WTC11 (cell line): ENCODE results near the gene NRG2. TPM values are rescaled to one million over a fixed set of nuclear protein-coding genes. Genes with fewer than 3 reads are reported as not detected.

Source experiments
- ATAC-seq: fragments of 200-7000 bp; cut with Tn5 transposase; 2 replicates; pipeline ENCODE4 v1.10.0; 2021; ENCODE audit warnings: mild to moderate bottlenecking, moderate library complexity
- CTCF ChIA-PET: fragments of 300-600 bp; sonication (Branson Sonifier 250); formaldehyde crosslinking; loops from one replicate; lab custom pipeline; 2021; ENCODE audit warnings: antibody characterized with exemption; lab: Charles Lee
- POLR2A ChIA-PET: fragments of 350-600 bp; sonication (Branson Sonifier 250); formaldehyde crosslinking; loops from one replicate; lab custom pipeline; 2021; ENCODE audit warnings: antibody characterized with exemption; lab: Charles Lee
- DNase-seq: peaks from one replicate; pipeline ENCODE4 v3.0.0; 2021; ENCODE audit warnings: low spot score
- H3K27ac Mint-ChIP-seq: 2 replicates; pipeline ENCODE4 v1.8.0; 2021; ENCODE audit warnings: mixed read lengths
- H3K27me3 Mint-ChIP-seq: 2 replicates; pipeline ENCODE4 v1.8.0; 2021; ENCODE audit warnings: low read depth, mild to moderate bottlenecking, moderate library complexity, mixed read lengths
- H3K36me3 Mint-ChIP-seq: 2 replicates; pipeline ENCODE4 v1.8.0; 2021; ENCODE audit warnings: mixed read lengths
- H3K4me1 Mint-ChIP-seq: 2 replicates; pipeline ENCODE4 v1.8.0; 2022; ENCODE audit warnings: mixed read lengths
- H3K4me3 Mint-ChIP-seq: 2 replicates; pipeline ENCODE4 v1.8.0; 2021; ENCODE audit warnings: mild to moderate bottlenecking, moderate library complexity, mixed read lengths
- H3K9me3 Mint-ChIP-seq: 2 replicates; pipeline ENCODE4 v1.8.0; 2021; ENCODE audit warnings: mixed read lengths
- CREM ChIP-seq: sonication (generic); formaldehyde crosslinking; IDR thresholded peaks from 2 replicates; pipeline ENCODE4 v1.8.1; 2022; ENCODE audit warnings: mild to moderate bottlenecking, missing genetic modification reagents, moderate library complexity
- ELF4 ChIP-seq: sonication (generic); formaldehyde crosslinking; IDR thresholded peaks from 2 replicates; pipeline ENCODE4 v1.8.1; 2022; ENCODE audit warnings: low read depth, mild to moderate bottlenecking, moderate library complexity, missing genetic modification reagents
- FOXP1 ChIP-seq: sonication (generic); formaldehyde crosslinking; IDR thresholded peaks from 2 replicates; pipeline ENCODE4 v1.8.0; 2022; ENCODE audit warnings: missing genetic modification reagents, mild to moderate bottlenecking, moderate library complexity, borderline replicate concordance
- GABPB1 ChIP-seq: sonication (generic); formaldehyde crosslinking; IDR thresholded peaks from 2 replicates; pipeline ENCODE4 v1.8.1; 2023; ENCODE audit warnings: mild to moderate bottlenecking, missing genetic modification reagents
- GTF2I ChIP-seq: fragments of 250-450 bp; sonication (Bioruptor Pico); conservative IDR thresholded peaks from 2 replicates; pipeline ENCODE4 v1.4.0; 2021; ENCODE audit warnings: mild to moderate bottlenecking
- JAZF1 ChIP-seq: fragments of 250-450 bp; sonication (Bioruptor Pico); IDR thresholded peaks from 2 replicates; pipeline ENCODE4 v1.9.0; 2021; ENCODE audit warnings: moderate library complexity, mild to moderate bottlenecking, inconsistent platforms
- RORB ChIP-seq: fragments of 250-450 bp; sonication (Bioruptor Pico); IDR thresholded peaks from 2 replicates; pipeline ENCODE4 v1.9.0; 2021; ENCODE audit warnings: mild to moderate bottlenecking
- SMAD3 ChIP-seq: sonication (generic); formaldehyde crosslinking; IDR thresholded peaks from 2 replicates; pipeline ENCODE4 v1.8.0; 2022; ENCODE audit warnings: missing genetic modification reagents, mild to moderate bottlenecking, borderline replicate concordance
- ZNF263 ChIP-seq: sonication (generic); formaldehyde crosslinking; IDR thresholded peaks from 2 replicates; pipeline ENCODE4 v1.8.1; 2022; ENCODE audit warnings: low read depth, mild to moderate bottlenecking, moderate library complexity, missing genetic modification reagents
- total RNA-seq: library from RNA; stranded (reverse); gene quantifications from 3 replicates; pipeline ENCODE4 v1.2.3, GENCODE V29; 2021
- TF ChIP-seq, protein P1 (sequence below): sonication (generic); formaldehyde crosslinking; IDR thresholded peaks from 2 replicates; pipeline ENCODE4 v1.8.0; 2022; ENCODE audit warnings: mild to moderate bottlenecking, missing genetic modification reagents
- TF ChIP-seq, protein P2 (sequence below): sonication (generic); formaldehyde crosslinking; IDR thresholded peaks from 2 replicates; pipeline ENCODE4 v1.8.0; 2023; ENCODE audit warnings: missing genetic modification reagents
- TF ChIP-seq, protein P3 (sequence below): sonication (generic); formaldehyde crosslinking; IDR thresholded peaks from 2 replicates; pipeline ENCODE4 v1.8.0; 2023; ENCODE audit warnings: missing genetic modification reagents, mild to moderate bottlenecking, borderline replicate concordance
- TF ChIP-seq, protein P4 (sequence below): sonication (generic); formaldehyde crosslinking; IDR thresholded peaks from 2 replicates; pipeline ENCODE4 v1.8.1; 2023; ENCODE audit warnings: mild to moderate bottlenecking, missing genetic modification reagents, moderate library complexity
- TF ChIP-seq, protein P5 (sequence below): fragments of 250-450 bp; sonication (Bioruptor Pico); IDR thresholded peaks from 2 replicates; pipeline ENCODE4 v1.9.0; 2021; ENCODE audit warnings: mild to moderate bottlenecking
- TF ChIP-seq, protein P6 (sequence below): sonication (generic); formaldehyde crosslinking; conservative IDR thresholded peaks from 2 replicates; pipeline ENCODE4 v1.8.1; 2022; ENCODE audit warnings: mild to moderate bottlenecking, missing genetic modification reagents
- TF ChIP-seq, protein P7 (sequence below): sonication (generic); formaldehyde crosslinking; IDR thresholded peaks from 2 replicates; pipeline ENCODE4 v1.8.1; 2022; ENCODE audit warnings: low read depth, mild to moderate bottlenecking, moderate library complexity, missing genetic modification reagents, borderline replicate concordance
- TF ChIP-seq, protein P8 (sequence below): sonication (generic); formaldehyde crosslinking; IDR thresholded peaks from 2 replicates; pipeline ENCODE4 v1.8.0; 2022; ENCODE audit warnings: missing genetic modification reagents
- TF ChIP-seq, protein P9 (sequence below): sonication (generic); formaldehyde crosslinking; IDR thresholded peaks from 2 replicates; pipeline ENCODE4 v1.8.0; 2022; ENCODE audit warnings: mild to moderate bottlenecking, missing genetic modification reagents

The NRG2 gene
- total RNA-seq, 1 experiment from 2014 or later = 0.44 TPM

DNA sequence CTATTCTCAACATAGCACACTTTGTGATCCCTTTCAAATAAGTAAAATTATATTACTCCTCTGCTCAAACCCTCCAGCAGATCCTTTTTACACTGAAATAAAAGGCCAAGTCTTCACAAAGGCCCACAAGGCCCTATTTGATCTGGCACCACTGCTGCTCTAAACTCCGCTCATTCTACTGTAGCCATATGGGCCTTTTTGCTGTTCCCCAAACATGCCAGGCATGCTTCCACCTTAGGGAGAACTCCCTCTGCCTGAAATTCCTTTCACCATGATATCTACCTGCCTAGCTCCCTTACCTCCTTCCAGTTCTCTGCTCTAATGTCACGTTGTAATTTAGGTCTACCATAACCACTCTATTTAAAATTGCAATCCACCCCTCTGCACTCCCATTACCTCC lies 28.3 kb downstream of the NRG2 start (continued):
- TF ChIP-seq, protein P1, sequence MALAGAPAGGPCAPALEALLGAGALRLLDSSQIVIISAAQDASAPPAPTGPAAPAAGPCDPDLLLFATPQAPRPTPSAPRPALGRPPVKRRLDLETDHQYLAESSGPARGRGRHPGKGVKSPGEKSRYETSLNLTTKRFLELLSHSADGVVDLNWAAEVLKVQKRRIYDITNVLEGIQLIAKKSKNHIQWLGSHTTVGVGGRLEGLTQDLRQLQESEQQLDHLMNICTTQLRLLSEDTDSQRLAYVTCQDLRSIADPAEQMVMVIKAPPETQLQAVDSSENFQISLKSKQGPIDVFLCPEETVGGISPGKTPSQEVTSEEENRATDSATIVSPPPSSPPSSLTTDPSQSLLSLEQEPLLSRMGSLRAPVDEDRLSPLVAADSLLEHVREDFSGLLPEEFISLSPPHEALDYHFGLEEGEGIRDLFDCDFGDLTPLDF (CRISPR knock-in tag) = no peak
- TF ChIP-seq, protein P2, sequence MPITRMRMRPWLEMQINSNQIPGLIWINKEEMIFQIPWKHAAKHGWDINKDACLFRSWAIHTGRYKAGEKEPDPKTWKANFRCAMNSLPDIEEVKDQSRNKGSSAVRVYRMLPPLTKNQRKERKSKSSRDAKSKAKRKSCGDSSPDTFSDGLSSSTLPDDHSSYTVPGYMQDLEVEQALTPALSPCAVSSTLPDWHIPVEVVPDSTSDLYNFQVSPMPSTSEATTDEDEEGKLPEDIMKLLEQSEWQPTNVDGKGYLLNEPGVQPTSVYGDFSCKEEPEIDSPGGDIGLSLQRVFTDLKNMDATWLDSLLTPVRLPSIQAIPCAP (CRISPR knock-in tag) = no peak
- TF ChIP-seq ZNF263 (CRISPR knock-in tag) (no peak), SMAD3 (no peak), ELF4 (no peak)
- TF ChIP-seq, protein P3, sequence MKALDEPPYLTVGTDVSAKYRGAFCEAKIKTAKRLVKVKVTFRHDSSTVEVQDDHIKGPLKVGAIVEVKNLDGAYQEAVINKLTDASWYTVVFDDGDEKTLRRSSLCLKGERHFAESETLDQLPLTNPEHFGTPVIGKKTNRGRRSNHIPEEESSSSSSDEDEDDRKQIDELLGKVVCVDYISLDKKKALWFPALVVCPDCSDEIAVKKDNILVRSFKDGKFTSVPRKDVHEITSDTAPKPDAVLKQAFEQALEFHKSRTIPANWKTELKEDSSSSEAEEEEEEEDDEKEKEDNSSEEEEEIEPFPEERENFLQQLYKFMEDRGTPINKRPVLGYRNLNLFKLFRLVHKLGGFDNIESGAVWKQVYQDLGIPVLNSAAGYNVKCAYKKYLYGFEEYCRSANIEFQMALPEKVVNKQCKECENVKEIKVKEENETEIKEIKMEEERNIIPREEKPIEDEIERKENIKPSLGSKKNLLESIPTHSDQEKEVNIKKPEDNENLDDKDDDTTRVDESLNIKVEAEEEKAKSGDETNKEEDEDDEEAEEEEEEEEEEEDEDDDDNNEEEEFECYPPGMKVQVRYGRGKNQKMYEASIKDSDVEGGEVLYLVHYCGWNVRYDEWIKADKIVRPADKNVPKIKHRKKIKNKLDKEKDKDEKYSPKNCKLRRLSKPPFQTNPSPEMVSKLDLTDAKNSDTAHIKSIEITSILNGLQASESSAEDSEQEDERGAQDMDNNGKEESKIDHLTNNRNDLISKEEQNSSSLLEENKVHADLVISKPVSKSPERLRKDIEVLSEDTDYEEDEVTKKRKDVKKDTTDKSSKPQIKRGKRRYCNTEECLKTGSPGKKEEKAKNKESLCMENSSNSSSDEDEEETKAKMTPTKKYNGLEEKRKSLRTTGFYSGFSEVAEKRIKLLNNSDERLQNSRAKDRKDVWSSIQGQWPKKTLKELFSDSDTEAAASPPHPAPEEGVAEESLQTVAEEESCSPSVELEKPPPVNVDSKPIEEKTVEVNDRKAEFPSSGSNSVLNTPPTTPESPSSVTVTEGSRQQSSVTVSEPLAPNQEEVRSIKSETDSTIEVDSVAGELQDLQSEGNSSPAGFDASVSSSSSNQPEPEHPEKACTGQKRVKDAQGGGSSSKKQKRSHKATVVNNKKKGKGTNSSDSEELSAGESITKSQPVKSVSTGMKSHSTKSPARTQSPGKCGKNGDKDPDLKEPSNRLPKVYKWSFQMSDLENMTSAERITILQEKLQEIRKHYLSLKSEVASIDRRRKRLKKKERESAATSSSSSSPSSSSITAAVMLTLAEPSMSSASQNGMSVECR (CRISPR knock-in tag) = no peak

DNA sequence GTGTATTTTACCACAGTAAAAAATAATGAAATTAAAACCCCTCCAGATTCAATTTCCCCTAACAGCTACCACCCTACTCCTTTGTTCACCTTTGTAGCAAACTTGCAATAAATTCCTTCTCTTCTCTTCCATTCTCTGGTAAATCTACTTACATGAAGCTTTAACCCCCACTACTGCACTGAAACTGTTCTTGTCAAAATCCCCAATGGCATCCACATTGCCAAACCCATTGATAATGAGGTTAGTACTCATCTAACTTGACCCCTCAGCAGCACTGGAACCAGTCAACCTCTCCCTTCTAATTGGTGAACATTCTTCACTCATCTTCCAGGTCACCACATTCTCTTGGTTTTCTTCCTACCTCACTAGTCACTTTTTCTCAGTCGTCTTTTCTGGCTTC lies 29.6 kb downstream of the NRG2 start:
- Mint-ChIP-seq H3K9me3 (no peaks in the 10 kb centered on the region), H3K4me3 (no peak overlapping the region), H3K27ac (no peak overlapping the region), H3K27me3 (peaks cover 7% of the 10 kb centered on the region), H3K36me3 (no peaks in the 10 kb centered on the region), H3K4me1 (no peaks in the 10 kb centered on the region)
- ChIA-PET POLR2A (no interaction called here), CTCF (no interaction called here)
- TF ChIP-seq, protein P4, sequence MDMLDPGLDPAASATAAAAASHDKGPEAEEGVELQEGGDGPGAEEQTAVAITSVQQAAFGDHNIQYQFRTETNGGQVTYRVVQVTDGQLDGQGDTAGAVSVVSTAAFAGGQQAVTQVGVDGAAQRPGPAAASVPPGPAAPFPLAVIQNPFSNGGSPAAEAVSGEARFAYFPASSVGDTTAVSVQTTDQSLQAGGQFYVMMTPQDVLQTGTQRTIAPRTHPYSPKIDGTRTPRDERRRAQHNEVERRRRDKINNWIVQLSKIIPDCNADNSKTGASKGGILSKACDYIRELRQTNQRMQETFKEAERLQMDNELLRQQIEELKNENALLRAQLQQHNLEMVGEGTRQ = no peak
- TF ChIP-seq JAZF1 (CRISPR knock-in tag) (no peak), ZNF263 (CRISPR knock-in tag) (no peak), RORB (CRISPR knock-in tag) (no peak), GABPB1 (CRISPR knock-in tag) (no peak), FOXP1 (no peak), GTF2I (no peak), CREM (no peak)
- TF ChIP-seq, protein P5, sequence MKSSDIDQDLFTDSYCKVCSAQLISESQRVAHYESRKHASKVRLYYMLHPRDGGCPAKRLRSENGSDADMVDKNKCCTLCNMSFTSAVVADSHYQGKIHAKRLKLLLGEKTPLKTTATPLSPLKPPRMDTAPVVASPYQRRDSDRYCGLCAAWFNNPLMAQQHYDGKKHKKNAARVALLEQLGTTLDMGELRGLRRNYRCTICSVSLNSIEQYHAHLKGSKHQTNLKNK (CRISPR knock-in tag) = no peak
- TF ChIP-seq, protein P3 (CRISPR knock-in tag) = no peak
- TF ChIP-seq, protein P6, sequence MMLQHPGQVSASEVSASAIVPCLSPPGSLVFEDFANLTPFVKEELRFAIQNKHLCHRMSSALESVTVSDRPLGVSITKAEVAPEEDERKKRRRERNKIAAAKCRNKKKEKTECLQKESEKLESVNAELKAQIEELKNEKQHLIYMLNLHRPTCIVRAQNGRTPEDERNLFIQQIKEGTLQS (CRISPR knock-in tag) = no peak
- TF ChIP-seq, protein P7, sequence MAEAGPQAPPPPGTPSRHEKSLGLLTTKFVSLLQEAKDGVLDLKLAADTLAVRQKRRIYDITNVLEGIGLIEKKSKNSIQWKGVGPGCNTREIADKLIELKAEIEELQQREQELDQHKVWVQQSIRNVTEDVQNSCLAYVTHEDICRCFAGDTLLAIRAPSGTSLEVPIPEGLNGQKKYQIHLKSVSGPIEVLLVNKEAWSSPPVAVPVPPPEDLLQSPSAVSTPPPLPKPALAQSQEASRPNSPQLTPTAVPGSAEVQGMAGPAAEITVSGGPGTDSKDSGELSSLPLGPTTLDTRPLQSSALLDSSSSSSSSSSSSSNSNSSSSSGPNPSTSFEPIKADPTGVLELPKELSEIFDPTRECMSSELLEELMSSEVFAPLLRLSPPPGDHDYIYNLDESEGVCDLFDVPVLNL (CRISPR knock-in tag) = no peak
- TF ChIP-seq, protein P8, sequence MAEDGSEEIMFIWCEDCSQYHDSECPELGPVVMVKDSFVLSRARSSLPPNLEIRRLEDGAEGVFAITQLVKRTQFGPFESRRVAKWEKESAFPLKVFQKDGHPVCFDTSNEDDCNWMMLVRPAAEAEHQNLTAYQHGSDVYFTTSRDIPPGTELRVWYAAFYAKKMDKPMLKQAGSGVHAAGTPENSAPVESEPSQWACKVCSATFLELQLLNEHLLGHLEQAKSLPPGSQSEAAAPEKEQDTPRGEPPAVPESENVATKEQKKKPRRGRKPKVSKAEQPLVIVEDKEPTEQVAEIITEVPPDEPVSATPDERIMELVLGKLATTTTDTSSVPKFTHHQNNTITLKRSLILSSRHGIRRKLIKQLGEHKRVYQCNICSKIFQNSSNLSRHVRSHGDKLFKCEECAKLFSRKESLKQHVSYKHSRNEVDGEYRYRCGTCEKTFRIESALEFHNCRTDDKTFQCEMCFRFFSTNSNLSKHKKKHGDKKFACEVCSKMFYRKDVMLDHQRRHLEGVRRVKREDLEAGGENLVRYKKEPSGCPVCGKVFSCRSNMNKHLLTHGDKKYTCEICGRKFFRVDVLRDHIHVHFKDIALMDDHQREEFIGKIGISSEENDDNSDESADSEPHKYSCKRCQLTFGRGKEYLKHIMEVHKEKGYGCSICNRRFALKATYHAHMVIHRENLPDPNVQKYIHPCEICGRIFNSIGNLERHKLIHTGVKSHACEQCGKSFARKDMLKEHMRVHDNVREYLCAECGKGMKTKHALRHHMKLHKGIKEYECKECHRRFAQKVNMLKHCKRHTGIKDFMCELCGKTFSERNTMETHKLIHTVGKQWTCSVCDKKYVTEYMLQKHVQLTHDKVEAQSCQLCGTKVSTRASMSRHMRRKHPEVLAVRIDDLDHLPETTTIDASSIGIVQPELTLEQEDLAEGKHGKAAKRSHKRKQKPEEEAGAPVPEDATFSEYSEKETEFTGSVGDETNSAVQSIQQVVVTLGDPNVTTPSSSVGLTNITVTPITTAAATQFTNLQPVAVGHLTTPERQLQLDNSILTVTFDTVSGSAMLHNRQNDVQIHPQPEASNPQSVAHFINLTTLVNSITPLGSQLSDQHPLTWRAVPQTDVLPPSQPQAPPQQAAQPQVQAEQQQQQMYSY (CRISPR knock-in tag) = no peak
- TF ChIP-seq, protein P9, sequence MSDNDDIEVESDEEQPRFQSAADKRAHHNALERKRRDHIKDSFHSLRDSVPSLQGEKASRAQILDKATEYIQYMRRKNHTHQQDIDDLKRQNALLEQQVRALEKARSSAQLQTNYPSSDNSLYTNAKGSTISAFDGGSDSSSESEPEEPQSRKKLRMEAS (CRISPR knock-in tag) = no peak
- no peak for DNase-seq
- ATAC-seq = no peak
